Gastrocnemius medialis (tissue), 4 donors: ENCODE results near the gene SMARCA2. TPM values are rescaled to one million over a fixed set of nuclear protein-coding genes. Genes with fewer than 3 reads are reported as not detected.
A peak's percentile ranks its signal among the peaks of the same experiment; 100 is the strongest.

Experiments
- ATAC-seq, 2 donors: fragments of 150-250 bp; one replicate each; pipeline ENCODE4 v1.9.1; 2016
- DNase-seq, 2 donors: peaks; one replicate each; pipeline ENCODE4 v3.0.0-alpha.2; 2019
- H3K27ac ChIP-seq, 4 donors: fragments of 200-600 bp; sonication (generic); 1 replicate in 1 of 4; 2 replicates in 3 of 4; pipeline ENCODE4 v1.5.1; 2016 to 2018; ENCODE audit warnings: mild to moderate bottlenecking in 2 of 4, moderate library complexity in 1 of 4
- H3K27me3 ChIP-seq, 3 donors: fragments of 200-600 bp; sonication (generic) in 2 of 3; 1 replicate in 1 of 3; 2 replicates in 2 of 3; pipeline versions ENCODE4 v1.5.1 to v1.6.0; 2016 to 2019; ENCODE audit warnings: mild to moderate bottlenecking in 1 of 3, moderate library complexity in 1 of 3
- H3K36me3 ChIP-seq, 2 donors: fragments of 200-600 bp; sonication (generic) in 1 of 2; one replicate each; pipeline ENCODE4 v1.5.1; 2017 to 2018
- H3K4me1 ChIP-seq, 2 donors: fragments of 200-600 bp; sonication (generic) in 1 of 2; one replicate each; pipeline ENCODE4 v1.5.1; 2016 to 2017; ENCODE audit warnings: mild to moderate bottlenecking in 2 of 2
- H3K4me3 ChIP-seq, 4 donors: fragments of 200-600 bp; sonication (generic) in 3 of 4; 1 replicate in 1 of 4; 2 replicates in 3 of 4; pipeline ENCODE4 v1.5.1; 2016 to 2019; ENCODE audit warnings: mild to moderate bottlenecking in 2 of 4
- H3K9me3 ChIP-seq, 3 donors: fragments of 200-600 bp; sonication (generic) in 2 of 3; 1 replicate in 1 of 3; 2 replicates in 2 of 3; pipeline ENCODE4 v1.5.1; 2016 to 2019
- POLR2A ChIP-seq, 2 donors: fragments of 450-650 bp; IDR thresholded peaks; one replicate each; pipeline ENCODE4 v1.6.1; 2017; ENCODE audit warnings: antibody characterized with exemption in 2 of 2, mild to moderate bottlenecking in 2 of 2, moderate library complexity in 2 of 2
- in situ Hi-C, 4 donors: fragments of 200-750 bp; cut with MboI; loops; one replicate each; pipeline versions ENCODE4 v1.15.0 to v1.8.0; 2017; ENCODE audit warnings: low sequenced_read_pairs in 4 of 4
- intact Hi-C: fragments of 100-400 bp; cut with DNase I; formaldehyde crosslinking; loops from one replicate; pipeline ENCODE4 v1.15.1; 2023; ENCODE audit warnings: low total_unique reads
- total RNA-seq, 4 donors: library from RNA; depleted of rRNA; stranded (reverse); fragments of >200 nt; gene quantifications; one replicate each; pipeline versions ENCODE4 v1.1.0 to v1.2.3, GENCODE V29; 2016
- TF ChIP-seq, protein P1 (sequence below), 5 experiments: fragments of 450-650 bp in 3 of 5; fragments of 200-600 bp in 2 of 5; sonication (generic) in 2 of 5; IDR thresholded peaks in 4 of 5; conservative IDR thresholded peaks in 1 of 5; 1 replicate in 4 of 5; 2 replicates in 1 of 5; pipeline ENCODE4 v1.5.1; 2016 to 2019; ENCODE audit warnings: antibody characterized with exemption in 5 of 5, mild to moderate bottlenecking in 3 of 5, moderate library complexity in 3 of 5

Gene SMARCA2
- total RNA-seq, 4 donors from 2014 or later, result 54.6 to 69.7 (median 63.0) TPM

GRCh38 chr9:2120926-2121689, 106.0 kb downstream of the SMARCA2 start:
- TF ChIP-seq, protein P1, sequence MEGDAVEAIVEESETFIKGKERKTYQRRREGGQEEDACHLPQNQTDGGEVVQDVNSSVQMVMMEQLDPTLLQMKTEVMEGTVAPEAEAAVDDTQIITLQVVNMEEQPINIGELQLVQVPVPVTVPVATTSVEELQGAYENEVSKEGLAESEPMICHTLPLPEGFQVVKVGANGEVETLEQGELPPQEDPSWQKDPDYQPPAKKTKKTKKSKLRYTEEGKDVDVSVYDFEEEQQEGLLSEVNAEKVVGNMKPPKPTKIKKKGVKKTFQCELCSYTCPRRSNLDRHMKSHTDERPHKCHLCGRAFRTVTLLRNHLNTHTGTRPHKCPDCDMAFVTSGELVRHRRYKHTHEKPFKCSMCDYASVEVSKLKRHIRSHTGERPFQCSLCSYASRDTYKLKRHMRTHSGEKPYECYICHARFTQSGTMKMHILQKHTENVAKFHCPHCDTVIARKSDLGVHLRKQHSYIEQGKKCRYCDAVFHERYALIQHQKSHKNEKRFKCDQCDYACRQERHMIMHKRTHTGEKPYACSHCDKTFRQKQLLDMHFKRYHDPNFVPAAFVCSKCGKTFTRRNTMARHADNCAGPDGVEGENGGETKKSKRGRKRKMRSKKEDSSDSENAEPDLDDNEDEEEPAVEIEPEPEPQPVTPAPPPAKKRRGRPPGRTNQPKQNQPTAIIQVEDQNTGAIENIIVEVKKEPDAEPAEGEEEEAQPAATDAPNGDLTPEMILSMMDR (IDR thresholded peaks at IDR 0.05 in 4 of 5, conservative IDR thresholded peaks at IDR 0.05 in 1 of 5), result peak in 2 of 5 experiments; percentile 11 to 15
- no peak for TF ChIP-seq POLR2A (IDR thresholded peaks at IDR 0.05)
- no peak overlapping the region for H3K4me3 ChIP-seq
- H3K9me3 ChIP-seq, result no peaks in the 10 kb centered on the region
- H3K36me3 ChIP-seq, result peaks cover 0 to 48% of the 10 kb centered on the region in 2 donors
- in situ Hi-C loops, result loop anchor here in 1 of 4 donors (5.0 kb wide), 1 partner anchor 66 kb away; no protein-coding TSS in a partner anchor
- peak overlapping the region; percentile 1 to 30 (median 18) for H3K27ac ChIP-seq
- peaks cover 15 to 33% of the 10 kb centered on the region in 2 donors for H3K4me1 ChIP-seq
- DNase-seq (no peak), ATAC-seq (no peak)
- no peaks in the 10 kb centered on the region for H3K27me3 ChIP-seq
- intact Hi-C loops, result loop anchor here (5.0 to 10.0 kb wide), 2 partner anchors 374 to 1604 kb away; no protein-coding TSS in a partner anchor

- H3K36me3 ChIP-seq, result peaks cover 0 to 37% of the 10 kb centered on the region in 2 donors
- H3K4me1 ChIP-seq, result peaks cover 27 to 43% of the 10 kb centered on the region in 2 donors
- H3K27me3 ChIP-seq, result no peaks in the 10 kb centered on the region
- no peak overlapping the region for H3K4me3 ChIP-seq
- H3K27ac ChIP-seq, result peak overlapping the region in 3 of 4 donors; percentile 5 to 30 (median 22)
- intact Hi-C loops, result loop anchor here (5.0 to 10.0 kb wide), 2 partner anchors 373 to 1605 kb away; no protein-coding TSS in a partner anchor
- DNase-seq (no peak), ATAC-seq (peak; percentile 69 to 75)
- TF ChIP-seq POLR2A (IDR thresholded peaks at IDR 0.05), result no peak
- TF ChIP-seq, protein P1 (IDR thresholded peaks at IDR 0.05 in 4 of 5, conservative IDR thresholded peaks at IDR 0.05 in 1 of 5), result no peak
- no peaks in the 10 kb centered on the region for H3K9me3 ChIP-seq
- in situ Hi-C loops, result loop anchor here in 1 of 4 donors (5.0 kb wide), 1 partner anchor 65 kb away; no protein-coding TSS in a partner anchor
Observed at GRCh38 chr9:2122299-2122698, 107.2 kb downstream of the SMARCA2 start.

GRCh38 chr9:2125906-2126305, 110.8 kb downstream of the SMARCA2 start:
- Histone ChIP-seq H3K4me1 (peaks cover 54 to 56% of the 10 kb centered on the region in 2 donors), H3K4me3 (peak overlapping the region in 2 of 4 donors; percentile 10 to 20), H3K36me3 (peaks cover 0 to 17% of the 10 kb centered on the region in 2 donors), H3K27me3 (no peaks in the 10 kb centered on the region), H3K27ac (peak overlapping the region; percentile 24 to 66 (median 59)), H3K9me3 (no peaks in the 10 kb centered on the region)
- DNase-seq, result no peak
- intact Hi-C loops (loop anchor here (10.0 kb wide), 1 partner anchor 369 kb away; no protein-coding TSS in a partner anchor), in situ Hi-C loops (loop anchor here in 1 of 4 donors (25.0 kb wide), 1 partner anchor 611 kb away; no protein-coding TSS in a partner anchor)
- ATAC-seq, result peak in 1 of 2 donors; percentile 60
- TF ChIP-seq POLR2A (IDR thresholded peaks at IDR 0.05), result no peak
- TF ChIP-seq, protein P1 (IDR thresholded peaks at IDR 0.05 in 4 of 5, conservative IDR thresholded peaks at IDR 0.05 in 1 of 5), result no peak

DNA sequence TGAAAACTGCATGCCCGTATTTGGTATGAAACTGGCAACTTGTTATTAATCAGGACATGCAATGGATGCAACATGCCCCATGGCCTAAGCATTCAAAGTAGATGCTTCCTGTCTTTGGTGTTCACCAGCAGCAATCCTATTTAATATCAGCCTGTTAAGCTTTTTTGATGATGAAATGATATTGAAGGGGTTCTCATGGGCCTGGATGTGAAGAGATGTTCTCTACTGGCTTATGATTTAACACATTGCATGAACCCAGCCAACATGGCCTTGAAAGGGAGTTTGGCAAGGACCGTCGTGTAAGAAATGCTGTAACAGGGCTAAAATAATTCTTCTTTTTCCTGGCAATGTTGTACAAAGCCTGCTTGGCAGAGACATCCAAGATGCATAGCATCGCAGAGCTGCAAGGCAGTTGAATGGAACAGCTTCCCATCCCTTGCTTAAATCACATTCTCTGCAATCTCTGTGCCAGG, 111.2 kb downstream of the SMARCA2 start:
- TF ChIP-seq POLR2A (IDR thresholded peaks at IDR 0.05), result no peak
- TF ChIP-seq, protein P1 (IDR thresholded peaks at IDR 0.05 in 4 of 5, conservative IDR thresholded peaks at IDR 0.05 in 1 of 5), result no peak
- Histone ChIP-seq H3K4me3 (peak overlapping the region in 2 of 4 donors; percentile 10 to 20), H3K4me1 (peaks cover 49 to 58% of the 10 kb centered on the region in 2 donors), H3K27ac (peak overlapping the region; percentile 15 to 66 (median 59)), H3K9me3 (no peaks in the 10 kb centered on the region), H3K27me3 (no peaks in the 10 kb centered on the region), H3K36me3 (peaks cover 0 to 17% of the 10 kb centered on the region in 2 donors)
- no peak for DNase-seq
- in situ Hi-C loops (loop anchor here in 1 of 4 donors (25.0 kb wide), 1 partner anchor 611 kb away; no protein-coding TSS in a partner anchor), intact Hi-C loops (loop anchor here (10.0 kb wide), 1 partner anchor 368 kb away; no protein-coding TSS in a partner anchor)
- peak in 1 of 2 donors; percentile 19 for ATAC-seq
